ENCODE results near the gene TCERG1L. TPM values are rescaled to one million over a fixed set of nuclear protein-coding genes. Genes with fewer than 3 reads are reported as not detected.

The TCERG1L gene
- total and polyA plus RNA-seq, 9 of the 15 experiments (the other 6 are each of a cell fraction or from before 2014, with no cell fraction given), result not detected

DNA sequence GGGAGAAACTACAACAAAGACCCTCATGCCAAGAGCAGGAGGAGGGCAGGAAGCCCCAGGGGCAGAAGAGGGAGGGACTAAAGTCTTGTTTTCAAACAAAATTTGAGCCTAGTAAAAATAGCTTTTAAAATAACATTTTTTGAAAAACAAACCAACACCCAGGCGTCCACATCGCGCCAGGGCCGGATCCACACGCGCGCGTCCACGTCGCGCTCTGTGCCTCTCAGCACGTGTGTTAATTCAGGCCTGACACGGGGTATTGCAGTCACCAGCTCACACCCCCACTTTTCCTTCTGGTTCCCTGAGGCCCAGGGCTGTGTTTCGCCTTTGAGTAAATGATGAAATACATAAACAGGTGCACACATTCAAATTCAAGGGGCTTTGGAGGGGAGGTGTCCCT lies 196.2 kb downstream of the TCERG1L start:
- FAIRE-seq, result no peak
- Histone ChIP-seq H4K20me1 (replicated peaks; ENCODE audit: control insufficient read depth, insufficient read depth, low read length) (no peaks in the 10 kb centered on the region), H3K36me3 (ENCODE audit: control insufficient read depth, insufficient read depth, low read length) (no peaks in the 10 kb centered on the region), H3K4me1 (replicated peaks in 1 of 2; ENCODE audit: control insufficient read depth in 2 of 2, insufficient read depth in 2 of 2, low read length in 2 of 2) (no peaks in the 10 kb centered on the region), H3K27me3 (ENCODE audit: control insufficient read depth in 2 of 2, insufficient read depth in 2 of 2, low read length in 2 of 2) (peaks cover 0 to 23% of the 10 kb centered on the region in 2 experiments; a peak in 3 of 5 replicates), H3K9ac (ENCODE audit: insufficient read depth in 1 of 2, low read depth in 2 of 2, low read length in 2 of 2) (no peak overlapping the region), H3K4me2 (ENCODE audit: insufficient read depth, low read length) (no peak overlapping the region), H2AFZ (ENCODE audit: low read depth, low read length) (no peak overlapping the region), H3K4me3 (no peak overlapping the region), H3K9me3 (replicated peaks; ENCODE audit: control insufficient read depth, insufficient read depth, low read depth, low read length) (no peaks in the 10 kb centered on the region), H3K79me2 (ENCODE audit: control insufficient read depth, insufficient read depth, low read length) (no peaks in the 10 kb centered on the region), H3K9me1 (ENCODE audit: control insufficient read depth, insufficient read depth, low read length) (no peaks in the 10 kb centered on the region), H3K27ac (ENCODE audit: extremely low read depth, low read depth, low read length) (no peak overlapping the region)
- in situ Hi-C loops (cut with MboI), result no loop called here
- BruUV-seq (replicated peaks), result no TSS peak
- intact Hi-C loops (cut with micrococcal nuclease), result no loop called here
- POLR2A ChIA-PET, result no interaction called here
- 0% methylated on average over 12 of the region's 14 CpGs for WGBS (ENCODE audit: insufficient coverage, low coverage, missing lambda C conversion rate)
- ATAC-seq, result no peak
- DNase-seq (ENCODE audit: extremely low read depth in 1 of 4, low spot score in 3 of 4), result no peak
- CTCF ChIA-PET (ENCODE audit: low intra/inter-chr PET ratio), result no interaction called here
- TF ChIP-seq ZBTB40 (IDR thresholded peaks at IDR 0.05) (no peak), ZBTB40 (CRISPR knock-in tag; IDR thresholded peaks at IDR 0.05) (no peak), ZBTB7A (IDR thresholded peaks at IDR 0.05; ENCODE audit: borderline replicate concordance, control insufficient read depth, low read depth, low read length) (no peak), KLF13 (tag; IDR thresholded peaks at IDR 0.05; ENCODE audit: borderline replicate concordance, low read depth) (no peak), XRCC4 (IDR thresholded peaks at IDR 0.05; ENCODE audit: extremely low read depth, insufficient read depth, insufficient read length) (no peak), ZBED1 (IDR thresholded peaks at IDR 0.05) (no peak), ZNF41 (CRISPR knock-in tag; conservative IDR thresholded peaks at IDR 0.05) (no peak), SAFB (IDR thresholded peaks at IDR 0.05; ENCODE audit: borderline replicate concordance, low read depth, low read length) (no peak)
- TF ChIP-seq, protein P1, sequence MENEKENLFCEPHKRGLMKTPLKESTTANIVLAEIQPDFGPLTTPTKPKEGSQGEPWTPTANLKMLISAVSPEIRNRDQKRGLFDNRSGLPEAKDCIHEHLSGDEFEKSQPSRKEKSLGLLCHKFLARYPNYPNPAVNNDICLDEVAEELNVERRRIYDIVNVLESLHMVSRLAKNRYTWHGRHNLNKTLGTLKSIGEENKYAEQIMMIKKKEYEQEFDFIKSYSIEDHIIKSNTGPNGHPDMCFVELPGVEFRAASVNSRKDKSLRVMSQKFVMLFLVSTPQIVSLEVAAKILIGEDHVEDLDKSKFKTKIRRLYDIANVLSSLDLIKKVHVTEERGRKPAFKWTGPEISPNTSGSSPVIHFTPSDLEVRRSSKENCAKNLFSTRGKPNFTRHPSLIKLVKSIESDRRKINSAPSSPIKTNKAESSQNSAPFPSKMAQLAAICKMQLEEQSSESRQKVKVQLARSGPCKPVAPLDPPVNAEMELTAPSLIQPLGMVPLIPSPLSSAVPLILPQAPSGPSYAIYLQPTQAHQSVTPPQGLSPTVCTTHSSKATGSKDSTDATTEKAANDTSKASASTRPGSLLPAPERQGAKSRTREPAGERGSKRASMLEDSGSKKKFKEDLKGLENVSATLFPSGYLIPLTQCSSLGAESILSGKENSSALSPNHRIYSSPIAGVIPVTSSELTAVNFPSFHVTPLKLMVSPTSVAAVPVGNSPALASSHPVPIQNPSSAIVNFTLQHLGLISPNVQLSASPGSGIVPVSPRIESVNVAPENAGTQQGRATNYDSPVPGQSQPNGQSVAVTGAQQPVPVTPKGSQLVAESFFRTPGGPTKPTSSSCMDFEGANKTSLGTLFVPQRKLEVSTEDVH (IDR thresholded peaks at IDR 0.05; ENCODE audit: low read depth, partially characterized antibody), result no peak
